DMS153 (cell line): ENCODE measurements around the gene JMJD1C.
"Not testable (repeated sequence)": the region's sequence is repeated elsewhere in the genome, so short reads cannot be mapped to it uniquely, and the experiment has no call there.

ENCODE experiments used
- DNase-seq: peaks from one replicate; lab custom pipeline; 2025; lab: John Stamatoyannopoulos, UW

Gene JMJD1C

DNA sequence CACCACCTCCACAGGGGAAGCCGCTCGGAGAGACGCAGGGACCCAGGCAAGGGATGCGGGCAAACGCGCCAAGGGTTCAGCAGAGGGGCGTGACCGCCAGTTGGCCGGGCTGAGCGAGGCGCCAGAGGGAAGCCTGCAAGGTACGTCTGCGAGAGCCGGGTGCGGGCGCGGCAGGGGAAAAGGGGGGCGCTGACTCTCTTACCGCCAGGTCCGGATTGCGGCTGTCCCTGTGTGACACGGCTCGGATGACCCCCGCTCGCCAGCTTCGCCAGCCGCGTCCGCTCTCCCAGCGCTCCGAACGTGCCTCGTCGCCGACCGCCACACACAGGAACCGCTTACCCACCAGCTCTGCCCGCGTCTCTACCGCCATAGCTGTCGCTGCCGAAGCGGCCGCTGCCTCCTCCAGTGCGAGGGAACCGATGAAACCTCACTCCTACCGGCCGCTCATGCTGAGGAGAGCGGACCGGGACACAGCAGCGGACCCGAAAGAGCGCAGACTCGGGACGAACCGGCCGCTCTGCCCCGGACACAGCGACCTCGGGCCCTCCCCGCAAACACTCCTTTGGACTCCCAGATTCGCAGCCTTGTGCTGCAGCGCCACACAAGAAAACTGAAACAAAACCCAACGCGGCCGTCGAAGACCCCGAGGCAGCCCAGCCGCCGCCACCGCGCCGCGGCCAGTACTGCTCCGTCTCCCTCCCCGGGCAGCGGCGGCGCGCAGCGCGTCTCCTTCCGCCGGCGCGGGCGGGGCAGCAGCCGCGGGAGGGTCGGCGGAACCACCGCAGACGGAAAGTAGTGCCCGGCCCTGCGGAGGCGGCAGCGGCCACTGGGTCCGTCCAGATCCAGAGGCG is at the start of gene JMJD1C:
Gene JMJD1C, minus strand, starts transcription at position 685 of the 851 bp plus-strand sequence. Its CDS starts 315 bp downstream, at position 370.
- peak; percentile 73 for DNase-seq

DNA sequence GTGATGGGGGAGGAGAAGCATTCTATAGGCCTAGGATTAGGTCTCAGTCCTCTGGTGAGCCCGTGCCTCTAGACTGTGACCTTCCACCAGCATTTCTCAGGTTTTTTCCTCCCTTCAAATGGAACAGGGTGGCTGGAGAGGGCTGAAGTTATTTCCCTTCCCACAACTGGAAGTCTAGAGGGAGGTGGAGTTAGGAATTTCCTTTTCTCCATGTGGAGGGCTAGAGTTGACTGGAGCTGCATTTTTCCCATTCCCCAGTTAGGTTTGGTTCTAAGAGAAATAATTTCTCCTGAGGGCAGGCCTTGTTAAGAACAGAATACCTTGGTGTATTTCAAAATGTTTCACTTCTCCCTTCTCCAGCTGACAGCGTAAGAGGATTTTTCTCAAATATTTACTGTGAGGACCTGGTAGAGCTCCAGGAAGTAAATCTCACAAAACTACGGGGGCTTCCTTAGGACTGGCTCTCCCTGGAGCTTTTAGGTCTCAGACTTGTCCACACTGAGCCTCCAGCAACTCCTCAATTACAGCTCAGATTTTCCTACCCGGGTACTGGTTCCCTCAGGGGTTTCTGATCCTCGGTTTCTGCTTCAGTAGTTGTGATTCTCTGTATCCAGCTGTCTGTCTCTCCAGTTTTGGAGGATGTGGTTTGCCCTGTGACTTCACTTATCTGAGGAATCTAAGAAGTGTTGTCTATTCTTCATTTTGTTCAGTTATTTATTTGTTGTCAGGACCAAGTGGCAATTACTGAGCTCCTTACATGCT is 49.4 kb upstream of the JMJD1C start:
- DNase-seq: no peak

DNA sequence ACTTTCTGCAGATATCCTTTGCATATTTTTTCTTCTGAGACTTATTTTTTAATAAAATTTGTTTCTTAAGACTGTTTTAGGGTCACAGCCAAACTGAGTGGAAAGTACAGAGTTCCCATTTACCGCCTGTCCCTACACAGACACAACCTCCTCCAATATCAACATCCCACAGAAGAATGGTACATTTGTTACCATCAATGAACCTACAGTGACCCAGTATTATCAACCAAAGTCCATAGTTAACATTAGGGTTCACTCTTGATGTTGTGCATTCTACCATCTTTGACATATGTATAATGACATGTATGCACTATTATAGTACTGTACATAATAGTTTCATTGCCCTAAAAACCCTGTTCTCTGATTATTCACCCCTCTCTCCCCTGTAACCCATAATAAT is 40.8 kb upstream of the JMJD1C start:
- no peak for DNase-seq

DNA sequence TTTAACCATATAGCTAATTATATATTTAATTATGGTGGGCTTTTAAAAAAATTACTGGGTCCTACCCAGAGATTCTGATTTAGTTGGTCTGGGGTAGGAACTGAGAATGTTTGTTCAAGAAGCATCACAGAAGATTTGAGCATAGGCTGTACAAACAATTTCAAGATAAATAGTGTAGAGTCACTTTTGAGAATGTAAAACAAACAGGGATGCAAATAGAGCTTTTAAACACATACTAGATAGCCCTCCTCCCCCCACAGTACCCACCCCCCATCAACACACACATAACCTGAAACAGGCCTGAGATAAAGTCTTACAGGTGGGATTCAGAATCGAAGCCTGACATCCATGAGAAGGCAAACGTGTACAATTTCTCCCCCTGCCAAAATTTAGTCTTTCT is 39.8 kb upstream of the JMJD1C start:
- DNase-seq: no peak

DNA sequence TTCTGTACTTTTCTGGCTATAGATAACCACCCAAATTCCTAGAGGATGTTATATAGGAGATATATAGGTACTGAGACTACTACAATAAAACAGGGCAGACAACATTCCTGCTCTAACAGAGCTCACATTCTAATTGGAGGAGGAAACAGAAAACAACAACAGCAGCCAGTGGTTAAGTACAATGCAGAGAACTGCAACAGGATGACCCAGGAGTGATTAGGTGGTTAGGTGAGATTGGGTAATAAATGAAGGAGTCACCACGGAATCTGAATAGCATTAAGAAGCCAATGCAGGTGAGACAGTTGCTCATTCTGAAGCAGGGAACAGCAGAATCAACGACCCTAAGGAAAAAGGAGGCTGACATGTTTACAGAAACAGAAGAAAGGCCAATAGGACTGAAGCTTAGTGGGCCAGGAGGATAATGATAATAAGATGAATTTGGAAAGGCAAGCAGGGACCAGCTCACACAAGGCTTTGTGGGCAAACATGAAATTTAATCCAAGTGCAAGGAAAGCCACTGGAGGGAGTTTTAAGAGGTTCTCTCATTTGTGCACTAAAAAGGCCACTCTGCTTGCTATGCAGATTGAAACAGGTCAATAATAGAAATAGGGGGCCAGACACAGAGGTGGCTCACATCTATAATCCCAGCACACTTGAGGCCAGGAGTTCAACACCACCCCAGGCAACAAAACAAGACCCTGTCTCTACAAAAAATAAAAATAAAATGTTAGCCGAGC is 38.5 kb upstream of the JMJD1C start:
- DNase-seq: peak; percentile 8

DNA sequence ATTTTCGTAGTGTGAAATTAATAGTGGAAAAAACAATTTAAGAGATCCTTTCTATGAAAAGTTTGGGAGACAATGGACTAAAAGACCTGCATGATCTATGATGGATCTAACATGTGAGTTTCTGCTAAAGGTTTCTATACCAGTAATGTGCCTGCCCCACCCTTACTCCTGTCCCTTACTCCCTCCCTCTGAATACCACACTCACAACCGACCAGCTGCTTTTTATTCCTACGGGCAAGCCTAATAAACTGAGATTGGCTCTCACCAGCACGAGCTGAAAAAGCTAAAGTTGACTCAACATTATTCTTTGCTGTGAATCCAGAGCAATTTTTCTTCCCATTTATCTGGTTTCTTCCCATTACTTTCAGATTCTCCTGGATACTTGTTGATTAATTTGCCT is 37.6 kb upstream of the JMJD1C start:
- DNase-seq: no peak

DNA sequence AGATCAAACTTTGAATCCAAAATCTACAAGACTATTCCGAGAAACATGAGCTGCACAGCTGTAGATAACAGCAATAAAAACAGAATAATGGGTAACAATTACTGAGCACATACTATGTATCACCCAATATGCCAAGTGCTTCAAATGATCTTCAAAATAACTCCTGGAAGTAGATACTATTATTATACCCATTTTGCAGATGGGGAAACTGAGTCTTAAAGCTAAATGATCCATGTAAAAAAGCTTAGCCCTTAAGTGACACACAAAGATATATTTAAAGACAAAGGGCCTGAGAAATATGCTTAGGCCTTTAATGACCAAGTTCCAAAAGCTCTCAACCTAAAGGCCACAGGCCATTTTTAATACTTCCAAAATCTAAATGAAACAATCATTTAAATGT is 37.1 kb upstream of the JMJD1C start:
- no peak for DNase-seq

GRCh38 chr10:63501954-63502353 is 36.2 kb upstream of the JMJD1C start:
- DNase-seq: no peak

GRCh38 chr10:63500551-63500950 is 34.8 kb upstream of the JMJD1C start:
- not testable (repeated sequence) for DNase-seq

DNA sequence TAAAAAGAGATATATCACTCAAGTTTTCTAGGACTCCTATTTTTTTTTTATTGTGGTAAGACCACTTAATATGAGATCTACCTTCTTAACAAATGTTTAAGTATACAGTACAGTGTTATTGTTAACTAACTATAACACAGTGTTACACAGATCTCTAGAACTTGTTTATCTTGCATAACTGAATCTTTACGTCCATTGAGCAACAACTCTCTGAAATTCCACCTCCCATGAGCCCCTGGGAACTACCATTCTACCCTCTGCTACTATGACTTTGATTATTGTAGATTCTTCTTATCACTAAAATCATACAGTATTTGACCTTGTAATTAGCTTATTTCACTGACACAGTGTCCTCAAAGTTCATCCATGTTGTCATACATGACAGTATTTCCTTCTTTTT is 32.9 kb upstream of the JMJD1C start:
- no peak for DNase-seq

DNA sequence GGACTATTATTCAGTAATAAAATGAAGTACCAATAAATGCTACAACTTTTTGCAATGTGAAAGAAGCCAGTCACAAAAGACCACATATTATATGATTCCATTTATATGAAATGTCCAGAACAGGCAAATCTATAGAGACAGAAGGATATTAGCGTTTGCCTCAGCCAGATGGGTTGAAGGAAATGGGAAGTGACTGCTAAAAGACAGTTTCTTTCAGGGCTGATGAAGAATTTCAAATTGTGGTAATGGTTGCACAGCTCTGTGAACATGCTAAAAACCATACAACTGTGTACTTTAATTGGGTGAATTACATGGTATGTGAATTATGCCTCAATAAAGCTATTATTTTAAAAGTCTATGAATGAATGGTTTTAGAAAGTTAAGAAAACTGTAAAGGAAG is 31.5 kb upstream of the JMJD1C start:
- DNase-seq: no peak

DNA sequence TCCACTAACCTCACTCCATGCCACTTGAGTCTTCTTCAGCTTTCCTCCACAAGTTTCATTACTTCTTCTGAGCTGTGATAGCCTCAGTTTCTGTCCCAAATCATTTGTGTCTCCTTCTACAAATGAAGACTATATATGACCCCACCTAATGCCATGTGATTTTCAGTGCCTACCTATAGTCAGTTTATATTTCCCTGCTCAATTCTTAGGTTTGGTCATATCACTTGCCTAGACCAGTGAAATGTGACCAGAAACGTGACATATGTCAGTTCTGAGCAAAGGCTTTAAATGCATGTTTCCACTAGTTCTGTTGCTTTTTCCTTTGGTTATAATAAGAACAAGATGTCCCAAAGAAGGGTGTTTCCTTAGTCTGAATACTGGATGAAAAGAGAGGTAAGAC is 30.8 kb upstream of the JMJD1C start:
- DNase-seq: no peak

- no peak for DNase-seq
Observed at GRCh38 chr10:63494951-63495350, 29.2 kb upstream of the JMJD1C start.

DNA sequence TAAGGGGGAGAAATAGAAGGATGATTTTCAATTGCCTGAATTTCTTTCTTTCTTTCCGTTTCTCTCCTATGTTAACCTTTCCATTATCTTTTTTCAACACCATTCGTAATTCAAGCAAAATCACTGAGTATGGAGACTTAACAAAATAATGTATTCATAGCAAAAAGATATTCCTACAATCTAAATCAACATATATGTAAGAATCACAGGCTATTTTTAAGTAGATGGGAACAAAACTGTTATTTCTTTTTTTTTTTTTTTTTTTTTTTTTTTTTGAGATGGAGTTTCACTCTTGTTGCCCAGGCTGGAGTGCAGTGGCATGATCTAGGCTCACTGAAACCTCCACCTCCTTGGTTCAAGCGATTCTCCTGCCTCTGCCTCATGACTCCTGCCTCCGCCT is 27.2 kb upstream of the JMJD1C start:
- DNase-seq: no peak

DNA sequence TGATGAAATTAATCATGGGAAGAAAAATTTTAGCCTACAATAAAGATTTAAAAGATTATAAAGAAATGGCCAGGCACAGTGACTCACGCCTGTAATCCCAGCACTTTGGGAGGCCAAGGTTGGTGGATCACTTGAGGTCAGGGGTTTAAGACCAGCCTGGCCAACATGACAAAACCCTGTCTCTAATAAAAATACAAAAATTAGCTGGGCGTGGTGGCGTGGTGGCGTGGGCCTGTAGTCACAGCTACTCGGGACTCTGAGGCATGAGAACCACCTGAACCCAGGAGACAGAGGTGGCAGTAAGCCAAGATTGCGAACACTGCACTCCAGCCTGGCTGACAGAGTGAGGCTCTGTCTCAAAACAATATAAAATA is 26.5 kb upstream of the JMJD1C start:
- DNase-seq: not testable (repeated sequence)

DNA sequence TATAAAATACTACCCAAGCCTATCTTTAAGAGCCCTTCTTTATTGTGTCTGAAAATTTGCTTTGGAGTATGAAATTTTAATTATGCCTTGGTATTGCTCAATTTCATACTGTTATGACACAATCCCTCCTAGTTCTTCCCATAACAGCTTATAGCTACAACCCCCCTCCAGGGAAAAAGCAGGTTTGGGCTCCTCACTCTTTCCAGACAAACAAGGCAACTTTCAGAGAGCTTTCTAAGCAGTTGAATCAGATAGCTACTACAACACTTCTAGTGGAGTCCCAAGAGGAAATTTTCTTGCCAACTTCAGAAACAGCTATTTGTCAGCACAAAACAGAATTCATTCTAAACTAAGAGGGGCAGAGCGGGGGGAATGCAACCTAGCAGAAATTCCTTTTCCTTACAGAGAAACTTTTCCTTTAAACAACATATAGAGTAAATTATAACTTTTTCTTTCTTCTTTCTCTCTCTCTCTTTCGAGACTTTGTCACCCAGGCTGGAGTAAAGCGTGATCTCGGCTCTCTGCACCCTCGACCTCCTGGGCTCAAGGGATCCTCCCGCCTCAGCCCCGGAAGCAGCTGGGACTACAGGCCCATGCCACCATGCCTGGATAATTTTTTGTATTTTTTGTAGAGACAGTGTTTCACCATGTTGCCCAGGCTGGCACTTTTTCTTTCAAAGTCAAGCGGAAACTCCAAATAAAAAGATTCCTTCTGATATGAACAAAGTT is 26.0 kb upstream of the JMJD1C start:
- no peak for DNase-seq

DNA sequence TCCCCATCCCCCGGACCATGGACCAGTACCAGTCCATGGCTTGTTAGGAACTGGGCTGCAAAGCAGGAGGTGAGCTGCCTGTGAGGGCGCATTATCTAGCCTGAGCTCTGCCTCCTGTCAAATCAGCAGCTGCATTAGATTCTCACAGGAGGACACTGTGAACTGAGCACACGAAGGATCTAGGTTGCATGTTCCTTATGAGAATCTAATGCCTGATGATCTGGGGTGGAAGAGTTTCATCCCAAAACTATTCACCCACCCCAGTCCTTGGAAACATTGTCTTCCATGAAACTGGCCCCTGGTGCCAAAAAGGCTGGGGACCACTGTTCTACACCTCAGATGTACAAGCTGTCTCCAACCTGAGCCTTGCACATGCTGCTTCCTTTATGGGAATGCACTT is 24.1 kb upstream of the JMJD1C start:
- no peak for DNase-seq

DNA sequence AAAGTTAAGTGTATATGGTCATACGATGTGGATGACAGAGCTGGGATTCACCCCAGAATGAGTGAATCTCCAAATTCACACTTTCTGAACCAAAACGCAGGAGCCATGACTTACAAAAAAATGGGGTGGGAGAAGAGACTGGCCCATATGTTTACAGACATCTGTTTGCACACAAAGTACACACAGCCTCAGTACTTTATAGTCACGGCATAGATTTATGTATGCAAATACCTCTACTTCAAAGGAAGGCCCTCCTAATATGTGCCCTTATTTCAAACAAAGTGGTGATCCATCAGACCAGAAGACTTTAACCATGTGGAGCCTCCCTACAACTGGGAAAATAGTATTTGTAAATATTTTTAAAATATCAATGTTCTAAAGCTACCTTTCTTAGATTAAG is 22.2 kb upstream of the JMJD1C start:
- no peak for DNase-seq

GRCh38 chr10:63483983-63484382 is 18.2 kb upstream of the JMJD1C start:
- DNase-seq: no peak

- DNase-seq: no peak
Observed at GRCh38 chr10:63481815-63482421, 16.1 kb upstream of the JMJD1C start.

DNA sequence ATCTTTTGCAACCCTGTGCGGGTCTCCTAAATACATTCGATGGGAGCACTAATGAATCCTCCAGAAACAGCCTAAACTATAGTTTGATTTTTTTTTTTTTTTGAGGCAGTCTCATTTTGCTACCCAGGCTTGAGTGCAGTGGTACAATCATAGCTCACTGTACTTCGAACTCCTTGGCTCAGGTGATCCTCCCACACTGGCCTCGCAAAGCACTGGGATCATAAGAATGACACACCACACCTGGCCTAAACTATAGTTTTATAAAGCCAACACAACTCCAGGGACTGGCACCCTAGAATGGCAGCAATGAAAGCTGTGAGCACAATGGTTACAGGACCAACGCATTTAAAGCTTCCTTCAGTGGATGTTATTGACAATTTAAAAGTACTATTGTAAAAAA is 14.5 kb upstream of the JMJD1C start:
- DNase-seq: no peak

- DNase-seq: no peak
Observed at GRCh38 chr10:63478564-63478963, 12.8 kb upstream of the JMJD1C start.
